GM18867 (cell line): ENCODE results near the gene PLEKHG4B.
"Not testable (repeated sequence)": the region's sequence is repeated elsewhere in the genome, so short reads cannot be mapped to it uniquely, and the experiment has no call there.

Experiments used
- ATAC-seq: cut with Tn5 transposase; IDR thresholded peaks from one replicate; pipeline ENCODE4 v1.9.1; 2021; ENCODE audit warnings: mild to moderate bottlenecking, moderate library complexity; ENCODE audit not compliant: unreplicated experiment

PLEKHG4B gene

GRCh38 chr5:93221-93980, 1.4 kb downstream of the PLEKHG4B start:
- no peak for ATAC-seq

DNA sequence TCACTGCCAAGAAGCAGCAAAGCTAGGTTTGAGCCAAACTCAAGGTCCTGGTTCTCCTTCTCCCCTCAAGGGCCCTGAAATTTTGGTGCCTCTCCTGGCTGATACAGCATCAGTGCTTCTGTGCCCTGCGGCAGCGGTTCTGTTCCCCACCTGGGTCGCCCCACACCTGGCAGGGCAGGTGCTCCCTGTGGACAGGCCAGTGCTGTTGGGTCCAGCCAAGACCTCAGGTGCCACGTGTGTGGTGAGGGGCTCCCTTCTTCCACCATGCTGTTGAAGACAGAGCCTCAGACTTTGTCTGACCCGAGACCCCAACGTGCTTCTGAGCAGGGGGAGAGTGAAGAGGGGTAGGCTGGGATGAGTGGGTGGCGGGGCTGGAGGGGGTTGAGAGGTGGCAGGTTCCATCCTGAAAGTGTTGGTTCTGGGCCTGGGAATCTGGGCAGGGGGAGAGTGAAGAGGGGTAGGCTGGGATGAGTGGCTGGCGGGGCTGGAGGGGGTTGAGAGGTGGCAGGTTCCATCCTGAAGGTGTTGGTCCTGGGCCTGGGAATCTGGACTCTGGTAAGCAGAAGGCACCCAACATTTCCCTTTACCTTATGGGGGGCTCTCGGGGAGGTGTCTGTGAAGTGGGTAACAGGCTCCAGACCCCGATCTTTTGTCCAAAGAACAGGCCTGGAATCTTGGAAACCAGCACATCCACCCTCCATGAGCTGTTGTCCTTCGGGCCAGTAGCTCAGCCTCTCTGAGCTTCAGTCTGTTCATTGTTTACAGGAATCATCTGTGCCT, 2.3 kb downstream of the PLEKHG4B start:
- ATAC-seq = no peak

DNA sequence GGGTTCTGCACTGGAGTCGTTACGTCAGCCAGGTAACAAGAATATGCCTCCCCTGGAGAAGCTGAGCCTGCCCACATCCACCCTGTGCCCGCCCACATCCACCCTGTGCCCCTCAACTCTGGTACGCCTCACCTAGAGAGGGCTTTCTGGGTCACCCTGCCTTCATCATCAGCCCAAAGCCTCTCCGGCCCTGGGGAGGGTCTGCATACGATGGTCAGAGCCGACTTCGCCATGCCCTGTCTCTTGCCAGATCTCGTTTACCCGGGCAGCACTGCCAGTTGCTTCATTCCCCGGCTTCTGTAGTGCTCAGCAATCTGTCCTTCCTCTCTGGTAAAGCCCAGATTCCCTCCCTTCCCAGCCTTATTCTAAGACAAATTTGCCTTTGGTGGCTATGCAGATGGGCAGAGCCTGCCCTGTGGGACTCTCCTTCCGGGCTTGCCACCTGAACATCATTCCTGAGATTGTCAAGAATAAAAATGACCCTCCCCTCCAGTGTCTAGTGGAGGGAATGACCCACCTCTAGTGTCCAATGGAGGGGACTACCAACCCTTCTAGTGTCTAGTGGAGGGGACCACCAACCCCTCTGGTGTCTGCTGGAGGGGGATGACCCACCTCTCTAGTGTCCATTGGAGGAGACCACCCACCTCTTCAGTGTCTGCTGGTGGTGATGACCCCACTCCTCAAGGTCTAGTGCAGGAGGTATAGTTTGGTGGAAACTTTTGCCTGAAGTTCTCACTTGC, 3.4 kb downstream of the PLEKHG4B start:
- ATAC-seq = no peak

- no peak for ATAC-seq
Measured at GRCh38 chr5:96976-97660, 5.2 kb downstream of the PLEKHG4B start.

DNA sequence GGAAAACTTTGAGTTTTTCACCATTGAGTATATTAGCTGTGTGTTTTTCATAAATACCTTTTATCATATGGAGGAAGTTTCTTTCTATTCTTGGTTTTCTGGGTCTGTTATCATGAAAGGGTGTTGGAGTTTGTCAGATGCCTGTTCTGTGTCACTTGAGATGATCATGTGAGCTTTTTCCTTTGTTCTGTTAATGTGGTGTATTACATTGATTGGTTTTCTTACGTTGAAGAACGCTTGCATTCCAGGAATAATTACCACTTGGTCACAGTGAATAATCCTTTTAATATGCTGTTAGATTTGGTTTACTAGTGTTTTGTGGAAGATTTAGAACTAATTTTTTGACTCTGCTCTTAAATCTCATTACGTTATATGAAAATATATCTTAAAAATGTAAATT, 7.8 kb downstream of the PLEKHG4B start:
- ATAC-seq = no peak

- no peak for ATAC-seq
Measured at GRCh38 chr5:102411-103043, 10.6 kb downstream of the PLEKHG4B start.

DNA sequence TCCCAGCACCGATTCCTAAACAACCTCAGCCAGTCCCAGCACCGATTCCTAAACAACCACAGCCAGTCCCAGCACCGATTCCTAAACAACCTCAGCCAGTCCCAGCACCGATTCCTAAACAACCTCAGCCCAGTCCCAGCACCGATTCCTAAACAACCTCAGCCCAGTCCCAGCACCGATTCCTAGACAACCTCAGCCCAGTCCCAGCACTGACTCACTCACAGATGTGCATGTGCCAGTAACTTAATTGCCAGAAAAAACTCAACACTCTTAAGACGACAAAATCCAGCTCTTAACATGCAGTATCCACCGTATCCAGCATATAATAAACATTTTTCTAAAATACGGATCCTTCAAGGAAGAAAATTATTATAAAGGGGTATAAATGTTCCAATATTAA, 12.1 kb downstream of the PLEKHG4B start:
- not testable (repeated sequence) for ATAC-seq

DNA sequence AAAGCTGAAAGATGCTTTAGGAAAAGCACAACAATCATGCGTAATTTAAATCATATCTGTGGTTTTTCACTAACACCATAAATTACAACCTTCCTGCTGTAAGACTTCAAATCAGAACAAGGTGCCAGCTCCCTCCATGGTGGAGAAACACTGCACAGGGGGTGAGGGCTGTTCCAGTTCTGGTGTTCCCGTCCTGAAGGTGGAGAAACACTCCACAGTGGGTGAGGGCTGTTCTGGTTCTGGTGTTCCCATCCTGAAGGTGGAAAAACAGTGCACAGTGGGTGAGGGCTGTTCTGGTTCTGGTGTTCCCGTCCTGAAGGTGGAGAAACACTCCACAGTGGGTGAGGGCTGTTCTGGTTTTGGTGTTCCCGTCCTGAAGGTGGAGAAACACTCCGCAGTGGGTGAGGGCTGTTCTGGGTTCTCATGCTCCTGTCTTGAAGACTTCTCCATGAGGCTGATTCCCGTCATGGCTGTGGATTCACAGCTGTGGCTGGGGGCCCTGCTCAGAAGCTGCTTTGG, 12.9 kb downstream of the PLEKHG4B start:
- ATAC-seq = no peak

- ATAC-seq = no peak
Measured at GRCh38 chr5:105504-106070, 13.6 kb downstream of the PLEKHG4B start.

DNA sequence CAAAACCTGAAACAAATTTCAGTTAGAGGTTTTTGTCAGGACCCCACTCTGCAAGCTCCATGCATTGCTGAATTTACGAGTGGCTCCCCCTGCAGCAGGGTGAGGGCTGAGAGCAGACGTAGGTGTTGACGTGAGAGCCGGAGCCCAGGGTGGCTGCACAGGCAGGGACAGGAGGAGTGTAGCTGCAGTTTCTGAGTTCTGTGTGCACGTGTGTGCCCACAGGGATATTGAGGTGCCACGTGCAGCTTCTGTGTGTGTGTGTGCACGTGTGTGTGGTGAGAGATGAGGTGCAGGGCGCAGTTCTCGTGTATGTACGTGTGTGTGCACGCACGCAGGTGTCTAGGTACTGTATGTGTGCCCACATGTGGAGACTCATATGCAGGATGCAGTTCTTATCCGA, 14.6 kb downstream of the PLEKHG4B start:
- no peak for ATAC-seq

GRCh38 chr5:107526-107925, 15.6 kb downstream of the PLEKHG4B start:
- no peak for ATAC-seq

- no peak for ATAC-seq
Measured at GRCh38 chr5:109826-110225, 17.9 kb downstream of the PLEKHG4B start.

DNA sequence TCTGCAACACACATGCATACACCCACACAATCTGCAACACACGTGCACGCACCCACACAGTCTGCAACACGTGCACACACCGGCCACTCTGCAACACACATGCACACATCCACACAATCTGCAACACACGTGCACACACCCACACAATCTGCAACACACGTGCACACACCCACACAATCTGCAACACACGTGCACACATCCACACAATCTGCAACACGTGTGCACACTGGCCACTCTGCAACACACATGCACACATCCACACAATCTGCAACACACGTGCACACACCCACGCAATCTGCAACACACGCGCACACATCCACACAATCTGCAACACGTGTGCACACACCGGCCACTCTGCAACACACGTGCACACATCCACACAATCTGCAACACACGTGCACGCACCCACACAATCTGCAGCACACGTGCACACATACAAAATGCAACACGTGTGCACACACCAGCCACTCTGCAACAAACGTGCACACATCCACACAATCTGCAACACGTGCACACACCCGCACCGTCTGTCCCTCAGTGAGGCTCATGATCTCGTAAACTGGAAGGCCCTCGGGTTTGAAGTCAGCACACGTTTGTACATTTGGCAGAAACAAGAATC, 18.4 kb downstream of the PLEKHG4B start:
- ATAC-seq = no peak

GRCh38 chr5:111171-111570, 19.2 kb downstream of the PLEKHG4B start:
- no peak for ATAC-seq

DNA sequence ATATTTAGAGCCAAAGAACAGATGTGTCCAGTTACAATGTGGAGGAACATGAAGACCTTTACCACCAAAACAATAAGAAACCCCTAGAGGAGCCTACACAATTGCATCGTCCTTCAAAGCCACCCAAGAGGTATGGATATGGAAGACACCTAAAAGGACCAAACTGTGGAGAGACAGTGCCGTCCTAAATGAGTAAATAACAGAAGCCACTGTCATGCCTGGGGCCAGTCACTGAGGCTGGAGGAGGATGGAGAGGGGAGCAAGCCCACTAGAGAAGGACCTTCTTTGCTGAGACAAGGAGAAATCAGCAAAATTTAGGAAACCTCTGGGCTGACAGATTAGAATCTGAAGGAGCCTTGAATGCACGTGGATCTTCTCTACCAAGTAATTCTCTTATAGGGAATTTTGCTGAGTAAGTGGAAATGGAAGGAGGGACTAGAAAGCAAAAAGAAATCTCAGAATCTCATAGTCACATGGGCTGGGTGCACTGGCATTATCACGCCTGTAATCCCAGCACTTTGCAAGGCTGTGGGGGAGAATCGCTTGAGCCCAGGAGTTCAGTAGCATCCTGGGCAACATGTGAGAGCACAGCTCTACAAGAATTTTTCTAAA, 27.6 kb downstream of the PLEKHG4B start:
- ATAC-seq = no peak

GRCh38 chr5:121432-121831, 29.5 kb downstream of the PLEKHG4B start:
- no peak for ATAC-seq

GRCh38 chr5:125815-126214, 33.8 kb downstream of the PLEKHG4B start:
- no peak for ATAC-seq

GRCh38 chr5:126806-127205, 34.8 kb downstream of the PLEKHG4B start:
- no peak for ATAC-seq

- no peak for ATAC-seq
Measured at GRCh38 chr5:127886-128285, 35.9 kb downstream of the PLEKHG4B start.
